GM19099 (cell line): ENCODE measurements around the gene NDST4.

Experiments
- POLR2A ChIP-seq: IDR thresholded peaks from 3 replicates; pipeline ENCODE4 v1.6.1; 2011; ENCODE audit warnings: low read depth; ENCODE audit not compliant: insufficient read length; ENCODE audit errors: extremely low read depth

The NDST4 gene

DNA sequence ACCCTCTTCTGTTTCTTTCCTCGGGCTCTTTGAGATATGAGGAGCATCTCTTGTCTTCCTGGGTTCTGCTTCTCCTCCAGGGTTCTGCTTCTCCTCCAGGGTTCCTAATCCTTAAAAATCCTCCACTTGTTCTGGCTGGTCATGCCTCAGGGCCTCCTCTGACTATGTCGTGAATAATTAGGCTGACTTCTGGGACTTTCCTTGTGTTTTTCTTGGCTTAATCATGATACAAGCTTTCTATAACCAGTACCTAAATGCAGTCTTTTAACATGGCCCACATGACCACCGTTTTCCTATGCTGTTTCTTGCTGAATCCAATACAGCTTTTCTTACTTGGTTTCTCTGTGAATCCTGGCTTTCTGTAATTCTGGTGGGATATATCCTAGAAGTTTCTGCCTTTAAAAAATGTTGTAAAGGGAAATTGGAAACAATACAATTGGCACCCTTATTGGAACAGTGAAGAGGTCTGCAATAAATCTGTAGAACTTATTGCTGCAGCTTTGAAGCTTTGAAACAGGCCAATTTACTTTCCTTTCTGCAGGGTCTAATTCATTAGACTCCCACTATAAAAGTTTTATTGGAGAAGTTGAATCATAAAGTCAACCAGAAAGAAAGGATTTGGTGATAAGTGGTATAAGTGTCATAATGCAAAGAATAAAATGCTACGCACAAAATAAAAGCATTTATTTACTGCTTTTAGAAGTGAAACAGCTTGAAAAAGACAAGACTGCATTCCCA, 301.7 kb downstream of the NDST4 start:
- no peak for TF ChIP-seq POLR2A

DNA sequence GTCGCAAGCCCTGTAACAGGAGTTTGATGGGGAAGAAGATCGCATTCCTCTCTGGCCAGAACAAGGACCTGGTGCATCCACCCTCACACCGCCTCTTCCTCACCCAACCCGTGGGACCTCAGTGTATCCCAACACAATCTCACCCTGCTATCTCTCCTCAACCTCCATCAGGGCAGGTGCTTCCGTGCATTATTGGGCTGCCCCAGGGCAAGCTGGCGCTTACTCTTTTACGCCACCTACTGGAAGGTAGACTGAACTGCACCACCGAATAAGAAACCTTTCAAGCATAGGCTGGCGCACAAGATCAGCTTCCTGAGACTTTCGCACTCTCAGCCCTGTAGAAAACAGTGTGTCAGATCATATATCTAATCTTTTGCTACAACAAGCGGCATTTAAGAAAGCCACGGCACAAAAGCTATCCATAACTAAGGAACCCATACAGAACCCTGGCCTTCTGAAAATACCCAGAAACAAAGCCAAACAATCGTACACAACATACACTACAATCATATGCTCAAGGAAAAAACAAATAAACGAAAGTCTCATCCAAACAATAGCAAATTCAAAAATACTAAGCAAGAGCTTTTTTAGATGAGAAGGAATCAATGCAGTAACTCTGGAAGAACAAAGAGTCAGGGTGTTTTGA, 305.5 kb downstream of the NDST4 start:
- TF ChIP-seq POLR2A, result no peak

DNA sequence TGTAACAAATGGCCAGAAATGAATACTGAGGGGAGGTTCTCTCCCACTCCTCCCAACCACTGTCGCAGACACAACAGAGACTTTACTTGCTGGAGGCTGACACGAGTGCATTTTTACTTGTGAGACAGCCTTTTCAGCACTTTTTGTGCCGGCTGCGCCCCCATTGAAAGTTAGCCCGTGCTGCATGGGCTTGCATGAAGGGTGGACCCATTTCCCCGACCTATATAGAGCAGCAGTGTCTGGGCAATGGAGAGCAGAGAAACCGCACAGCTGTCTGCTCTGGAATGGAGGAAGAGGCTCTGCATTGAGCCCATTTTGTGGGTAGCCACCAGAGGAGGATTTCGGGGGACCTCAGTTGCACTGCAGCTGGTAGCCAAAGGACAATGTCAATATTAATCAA, 306.1 kb downstream of the NDST4 start:
- TF ChIP-seq POLR2A, result no peak

DNA sequence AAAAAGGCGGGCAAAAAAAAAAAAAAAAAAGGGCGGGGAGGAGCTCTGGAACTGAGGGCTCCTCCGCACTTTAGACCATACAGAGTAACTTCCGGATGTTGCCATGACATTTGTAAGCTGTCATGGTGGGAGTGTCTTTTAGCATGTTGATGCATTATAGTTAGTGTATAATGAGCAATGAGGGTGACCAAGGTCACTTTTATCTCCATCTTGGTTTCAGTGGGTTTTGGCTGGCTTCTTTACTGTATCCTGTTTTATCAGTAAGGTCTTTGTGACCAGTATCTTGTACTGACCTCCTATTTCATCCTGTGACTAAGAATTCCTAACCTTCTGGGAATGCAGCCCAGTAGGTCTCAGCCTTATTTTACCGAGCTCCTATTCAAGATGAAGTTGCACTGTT, 321.4 kb downstream of the NDST4 start:
- no peak for TF ChIP-seq POLR2A

DNA sequence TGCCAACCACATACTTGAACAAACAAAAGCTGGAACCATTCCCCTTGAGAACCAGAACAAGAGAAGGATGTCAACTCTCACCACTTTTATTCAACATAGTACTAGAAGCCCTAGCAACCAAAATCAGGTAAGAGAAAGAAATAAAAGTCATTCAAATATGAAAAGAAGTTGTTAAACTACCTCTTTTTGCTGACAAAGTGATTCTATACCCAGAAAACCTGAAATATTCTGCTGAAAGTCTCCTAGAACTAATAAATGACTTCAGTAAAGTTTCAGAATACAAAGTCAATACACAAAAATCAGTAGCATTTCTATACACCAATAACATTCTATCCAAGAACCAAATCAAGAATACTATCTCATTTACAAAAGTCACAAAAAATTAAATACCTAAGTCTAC, 327.9 kb downstream of the NDST4 start:
- TF ChIP-seq POLR2A, result no peak

DNA sequence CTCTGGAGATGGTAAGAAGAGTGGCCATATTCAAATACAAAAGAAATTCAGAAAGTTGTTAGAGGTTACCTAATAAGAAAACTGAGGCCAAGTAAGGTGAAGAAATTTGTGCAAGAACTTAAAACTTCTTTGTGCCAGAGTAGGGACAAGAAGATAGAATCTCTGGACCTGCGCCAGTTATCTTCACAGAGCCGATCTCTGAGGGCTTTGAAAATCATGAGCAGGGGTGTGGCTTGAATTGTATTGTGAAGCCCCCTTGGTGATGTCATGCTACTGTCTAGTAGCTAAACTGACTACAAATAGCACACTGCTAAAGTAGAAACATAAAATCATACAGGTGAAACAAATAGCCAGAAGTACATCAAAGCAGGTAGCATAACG, 330.2 kb downstream of the NDST4 start:
- TF ChIP-seq POLR2A, result no peak

DNA sequence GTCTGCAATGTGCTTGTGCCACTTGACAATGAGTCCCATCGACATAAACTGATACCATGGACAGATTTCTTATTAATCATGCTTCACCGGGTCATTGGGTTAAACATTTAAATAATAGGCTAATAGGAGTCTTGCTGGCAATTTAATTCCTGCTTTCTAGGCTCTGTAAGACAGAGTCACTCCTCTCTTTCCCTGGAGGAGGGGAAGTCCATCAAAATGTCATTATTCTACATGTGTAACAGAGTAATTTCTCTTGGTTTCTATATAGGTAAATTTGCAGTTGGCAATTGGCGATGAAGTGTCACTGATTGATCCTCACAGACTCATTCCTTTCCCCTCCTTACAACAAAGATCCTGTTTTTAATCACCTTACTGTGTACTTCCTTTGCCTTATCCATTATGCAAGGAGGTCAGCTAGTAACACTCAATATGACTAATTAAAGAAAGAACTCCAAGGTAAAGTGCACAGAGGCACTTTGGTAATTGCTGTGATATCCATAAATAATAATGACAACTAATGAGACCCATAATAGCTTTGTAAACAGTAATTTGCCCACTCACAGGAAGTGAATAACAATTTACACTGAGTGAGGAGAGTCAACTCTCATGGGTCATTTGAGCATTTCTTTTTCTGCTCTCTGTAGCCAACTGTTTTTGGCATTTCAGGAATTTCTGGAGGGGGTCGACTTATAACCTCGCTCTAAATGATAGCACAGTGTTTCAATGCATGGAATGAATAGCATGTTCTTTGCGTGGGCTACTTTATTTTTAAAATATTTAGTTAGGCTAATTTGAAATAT, 330.8 kb downstream of the NDST4 start:
- TF ChIP-seq POLR2A, result no peak

DNA sequence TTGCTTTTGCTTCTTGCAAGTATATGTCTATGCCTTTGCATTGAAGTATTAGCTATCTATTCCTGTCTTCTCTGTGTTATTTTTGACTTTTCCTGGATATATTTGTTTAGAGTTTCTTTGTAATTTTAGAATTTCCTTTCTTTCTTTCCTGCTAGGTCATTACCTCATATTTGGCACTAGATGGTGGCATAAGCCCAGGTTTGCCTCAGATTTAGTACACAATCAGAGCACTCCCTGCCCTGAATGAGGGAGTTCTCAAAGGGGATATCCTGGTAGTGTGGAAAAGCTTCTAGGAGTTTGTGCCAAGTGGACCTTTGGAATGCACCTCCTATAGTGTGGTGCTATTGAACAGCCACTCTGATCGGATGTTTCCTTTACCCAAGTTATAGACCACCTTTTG, 333.2 kb downstream of the NDST4 start:
- no peak for TF ChIP-seq POLR2A
